Measurements from ENCODE around the gene NQO2.
"Not testable (repeated sequence)": the region's sequence is repeated elsewhere in the genome, so short reads cannot be mapped to it uniquely, and the experiment has no call there.

NQO2 gene

GRCh38 chr6:2970034-2970685 lies 29.5 kb upstream of the NQO2 start:
- DNase-seq: no peak

GRCh38 chr6:2970753-2971419 lies 28.8 kb upstream of the NQO2 start:
- peak; percentile 87 for DNase-seq

GRCh38 chr6:2971420-2972218 lies 28.1 kb upstream of the NQO2 start, which contains the start of gene SERPINB6:
SERPINB6 (minus strand) TSS chr6:2971567; CDS start chr6:2959332, 12,235 bp downstream.
- DNase-seq: peak; percentile 84

GRCh38 chr6:2972219-2972487 lies 27.5 kb upstream of the NQO2 start:
- not testable (repeated sequence) for DNase-seq

- not testable (repeated sequence) for DNase-seq
Measured at GRCh38 chr6:2972685-2973084, 27.0 kb upstream of the NQO2 start.

GRCh38 chr6:2973180-2973579 lies 26.5 kb upstream of the NQO2 start:
- DNase-seq: not testable (repeated sequence)

GRCh38 chr6:2973676-2974075 lies 26.0 kb upstream of the NQO2 start:
- no peak for DNase-seq

- DNase-seq: no peak
Measured at GRCh38 chr6:2976060-2976459, 23.6 kb upstream of the NQO2 start.

GRCh38 chr6:2976571-2977085 lies 23.1 kb upstream of the NQO2 start:
- DNase-seq: no peak

- no peak for DNase-seq
Measured at GRCh38 chr6:2977290-2977689, 22.4 kb upstream of the NQO2 start.

- no peak for DNase-seq
Measured at GRCh38 chr6:2977799-2978590, 21.7 kb upstream of the NQO2 start.

- DNase-seq: no peak
Measured at GRCh38 chr6:2978923-2979322, 20.8 kb upstream of the NQO2 start.

- DNase-seq: no peak
Measured at GRCh38 chr6:2979819-2980464, 19.8 kb upstream of the NQO2 start.

- no peak for DNase-seq
Measured at GRCh38 chr6:2980465-2980855, 19.2 kb upstream of the NQO2 start.

- DNase-seq: no peak
Measured at GRCh38 chr6:2982426-2983117, 17.1 kb upstream of the NQO2 start.

GRCh38 chr6:2984738-2985406 lies 14.8 kb upstream of the NQO2 start:
- no peak for DNase-seq

- DNase-seq: no peak
Measured at GRCh38 chr6:2986722-2987221, 12.9 kb upstream of the NQO2 start.

GRCh38 chr6:2988094-2988425 lies 11.6 kb upstream of the NQO2 start:
- DNase-seq: no peak

GRCh38 chr6:2988426-2989331 lies 11.0 kb upstream of the NQO2 start:
- peak; percentile 95 for DNase-seq
